Measurements from ENCODE around the gene CCDC8. TPM values are rescaled to one million over a fixed set of nuclear protein-coding genes. Genes with fewer than 3 reads are reported as not detected.
"Not testable (repeated sequence)": the region's sequence is repeated elsewhere in the genome, so short reads cannot be mapped to it uniquely, and the experiment has no call there.

The CCDC8 gene
- polyA plus RNA-seq, 1 donor = 80.9 TPM

DNA sequence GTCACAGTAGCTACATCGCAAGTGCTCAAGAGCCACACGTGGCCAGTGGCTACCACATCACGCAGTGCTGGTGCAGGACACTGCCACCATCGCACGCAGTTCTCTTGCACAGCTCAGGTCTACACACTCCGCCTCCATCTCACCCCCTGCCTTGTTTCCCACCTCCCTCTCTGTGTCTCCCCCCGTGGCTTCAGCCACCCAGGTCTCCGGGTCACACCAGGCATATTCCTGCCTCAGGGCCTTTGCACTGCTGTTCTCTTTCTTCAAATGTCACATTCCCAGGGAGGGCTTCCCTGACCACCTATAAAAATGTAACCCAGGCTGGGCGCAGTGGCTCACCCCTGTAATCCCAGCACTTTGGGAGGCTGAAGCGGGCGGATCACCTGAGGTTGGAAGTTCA lies 10.6 kb downstream of the CCDC8 start:
- DNase-seq = no peak

DNA sequence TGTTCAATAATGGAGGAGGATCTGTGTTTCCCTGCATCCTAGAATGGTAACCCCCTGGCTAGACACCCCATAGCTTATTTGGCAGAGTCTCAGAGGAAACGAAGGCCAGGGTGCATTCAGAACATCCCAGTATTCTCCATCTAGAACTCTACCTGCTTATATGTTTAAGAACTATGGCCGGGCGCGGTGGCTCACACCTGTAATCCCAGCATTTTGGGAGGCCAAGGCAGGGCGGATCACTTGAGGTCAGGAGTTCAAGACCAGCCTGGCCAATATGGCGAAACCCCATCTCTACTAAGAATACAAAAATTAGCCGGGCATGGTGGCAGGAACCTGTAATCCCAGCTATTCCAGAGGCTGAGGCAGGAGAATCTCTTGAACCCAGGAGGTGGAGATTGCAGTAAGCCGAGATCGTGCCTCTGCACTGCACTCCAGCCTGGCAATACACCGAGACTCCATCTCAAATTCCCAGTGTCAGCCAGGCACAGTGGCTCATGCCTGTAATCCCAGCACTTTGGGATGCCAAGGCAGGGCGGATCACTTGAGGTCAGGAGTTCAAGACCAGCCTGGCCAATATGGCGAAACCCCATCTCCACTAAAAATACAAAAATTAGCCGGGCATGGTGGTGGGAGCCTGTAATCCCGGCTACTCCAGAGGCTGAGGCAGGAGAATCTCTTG lies 15.4 kb downstream of the CCDC8 start:
- not testable (repeated sequence) for DNase-seq

DNA sequence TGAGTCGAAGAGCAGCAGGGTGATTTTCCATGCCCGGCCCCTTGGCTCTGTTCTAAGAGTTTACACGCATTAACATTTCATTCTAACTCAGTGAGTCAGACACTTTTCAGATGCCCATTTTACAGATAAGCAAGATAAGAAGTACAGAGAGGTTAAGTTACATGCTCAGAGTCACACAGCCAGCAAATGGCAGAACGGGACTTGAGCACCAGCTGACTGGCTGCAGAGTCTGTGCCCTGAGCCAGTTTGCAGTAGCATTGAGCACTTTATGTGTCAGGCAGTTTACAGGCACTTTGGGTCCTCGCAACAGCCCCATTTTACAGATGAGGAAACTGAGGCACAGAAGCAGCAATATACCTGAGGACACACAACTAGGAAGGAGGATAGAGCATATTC lies 19.0 kb downstream of the CCDC8 start:
- DNase-seq = no peak

DNA sequence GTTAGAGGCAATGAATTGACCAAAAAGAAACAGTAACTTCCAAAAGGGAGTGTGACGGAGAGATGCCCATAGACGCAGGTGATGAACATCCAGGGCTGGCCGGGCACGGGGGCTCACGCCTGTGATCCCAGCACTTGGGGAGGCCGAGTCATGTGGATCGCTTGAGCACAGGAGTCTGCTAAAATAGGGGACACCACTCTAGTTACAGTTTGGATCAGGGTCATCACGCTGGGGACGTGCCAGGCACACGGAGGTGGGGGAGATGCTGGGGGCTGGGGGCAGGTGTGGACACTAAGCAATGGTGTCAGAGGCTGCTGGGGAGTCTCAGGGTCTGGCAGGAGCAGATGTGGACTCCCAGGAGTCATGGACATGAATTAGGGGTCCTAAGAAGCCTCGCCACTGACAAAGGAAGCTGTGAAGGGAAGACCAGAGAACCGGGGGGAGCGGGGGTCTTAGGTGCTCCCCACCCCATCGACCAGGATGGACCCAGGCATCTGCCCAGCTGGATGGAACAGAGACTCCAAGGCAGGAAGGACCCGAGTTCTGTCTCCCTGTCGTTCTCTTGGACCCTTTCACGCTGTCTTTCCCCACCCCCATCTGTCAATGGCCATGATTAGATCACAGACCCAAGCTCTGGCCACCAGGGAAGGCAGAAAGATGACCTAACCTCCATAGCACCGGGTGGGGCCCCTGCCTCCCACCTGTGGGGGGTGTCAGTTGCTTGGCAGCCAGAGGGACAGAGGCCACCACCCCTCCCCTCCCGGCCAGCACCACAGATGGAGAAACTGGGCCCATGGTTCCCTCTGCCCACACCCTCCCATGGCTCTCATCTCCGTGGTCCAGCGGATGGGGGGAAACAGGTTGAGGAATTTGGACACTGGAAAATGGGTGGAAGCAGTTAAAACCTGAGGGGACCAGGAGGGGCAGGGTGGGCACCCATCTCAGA lies 19.6 kb downstream of the CCDC8 start:
- no peak for DNase-seq

DNA sequence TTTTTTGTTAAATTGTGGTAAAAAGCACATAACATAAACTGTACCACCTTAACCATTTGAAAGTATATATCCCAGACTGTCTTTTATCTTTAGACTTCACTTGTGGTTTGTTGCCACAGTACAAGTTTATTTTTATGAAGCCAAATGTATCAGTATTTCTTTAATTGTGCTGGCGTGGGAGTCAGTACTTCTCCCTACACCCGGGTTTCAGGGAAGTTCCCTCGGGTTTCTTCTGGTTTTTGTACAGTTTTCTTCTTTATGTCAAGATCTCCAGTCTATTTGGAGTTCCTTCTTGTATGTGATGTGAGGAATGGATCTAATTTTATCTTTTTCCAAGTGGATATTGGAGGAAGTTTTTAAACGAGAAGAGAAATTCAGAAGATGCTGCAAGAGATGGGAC lies 20.5 kb downstream of the CCDC8 start:
- no peak for DNase-seq

DNA sequence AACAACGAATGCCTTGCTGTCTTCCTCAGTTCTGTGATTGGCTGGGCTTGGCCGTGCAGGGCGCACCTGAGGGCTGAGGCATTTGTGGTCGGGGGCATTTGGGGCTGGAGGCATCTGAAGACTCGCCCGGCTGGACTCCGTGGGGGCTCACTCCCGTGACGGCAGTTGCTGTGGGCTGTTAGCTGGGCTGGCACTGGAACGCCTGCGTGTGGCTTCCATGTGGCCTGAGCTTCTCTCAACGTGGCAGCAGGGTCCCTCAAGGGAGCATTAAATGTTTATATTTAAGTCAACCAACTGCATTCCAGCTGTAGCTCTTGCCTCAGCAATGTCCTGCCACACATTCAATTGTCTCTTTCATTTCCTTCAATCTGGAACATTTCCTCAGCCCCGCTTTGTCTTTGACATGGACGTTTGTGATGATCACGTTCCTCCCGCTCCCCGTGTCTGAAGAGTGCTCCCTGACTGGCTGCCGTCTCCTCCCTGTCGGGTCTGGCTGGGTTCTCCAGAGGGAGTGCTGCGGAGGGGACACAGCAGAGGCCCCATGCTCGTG lies 21.0 kb downstream of the CCDC8 start:
- DNase-seq = no peak

DNA sequence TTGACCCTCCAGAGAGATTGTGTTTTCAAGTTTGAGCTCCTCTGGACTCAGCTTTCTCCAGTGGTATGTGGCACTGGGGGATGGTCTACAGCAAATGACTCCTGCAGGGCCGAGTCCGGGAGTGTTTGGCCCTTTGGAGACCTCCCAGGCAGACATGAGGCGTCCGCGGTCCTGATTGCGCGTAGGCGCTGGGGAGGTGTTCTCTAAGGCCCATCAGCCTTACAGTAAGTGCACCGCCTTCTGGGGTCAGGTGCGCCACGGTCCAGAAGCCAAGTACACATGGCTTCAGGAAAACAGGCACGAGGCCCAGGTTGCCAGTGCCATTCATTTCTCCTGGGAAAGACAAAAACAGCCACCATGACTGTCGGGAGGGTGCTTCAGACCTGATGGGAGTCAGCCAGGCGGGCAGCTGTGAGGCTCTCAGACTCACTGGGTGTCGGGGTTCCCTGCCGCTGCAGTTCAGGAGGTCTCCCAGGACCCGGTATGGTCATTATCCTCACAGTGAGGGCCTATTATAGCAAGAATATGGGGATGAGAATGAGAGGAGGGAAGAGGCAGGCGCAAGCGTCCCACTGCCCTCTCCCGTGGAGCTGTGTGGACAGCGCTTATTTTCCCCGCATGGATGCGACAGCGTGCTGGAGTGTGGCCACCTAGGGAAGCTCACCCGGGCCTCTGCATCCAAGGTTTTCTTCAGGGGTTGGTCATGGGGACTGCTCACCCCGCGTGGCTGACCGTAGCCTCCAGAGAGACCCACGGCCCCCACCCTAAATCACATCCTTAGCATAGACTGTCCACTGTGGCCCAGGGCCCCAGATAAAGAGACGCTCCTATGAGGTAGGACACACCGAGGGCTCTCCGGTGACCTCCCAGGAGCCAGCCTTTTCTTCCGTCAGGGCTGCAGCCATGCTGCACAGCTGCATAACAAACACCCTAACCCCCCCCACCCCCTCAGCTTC lies 21.8 kb downstream of the CCDC8 start:
- no peak for DNase-seq

DNA sequence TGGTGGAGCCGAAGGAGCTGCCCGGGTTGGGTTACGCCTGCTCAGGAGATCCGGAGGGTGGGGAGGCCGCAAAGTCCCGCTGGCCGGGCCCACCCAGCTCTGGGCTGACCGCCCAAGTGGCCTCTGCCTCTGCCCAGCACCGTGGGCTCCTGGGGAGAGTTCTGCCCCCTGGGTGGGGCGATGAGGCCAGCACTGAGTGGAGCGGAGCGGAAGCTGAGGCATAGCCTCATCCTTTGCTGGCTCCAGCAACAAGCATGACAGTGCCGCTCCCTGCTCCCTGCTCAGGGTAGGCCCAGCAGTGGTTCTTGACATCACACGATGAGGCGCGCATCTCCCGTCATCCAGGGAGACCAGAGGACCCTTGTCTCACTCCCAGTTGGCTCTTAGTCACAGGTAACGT lies 22.5 kb downstream of the CCDC8 start:
- DNase-seq = no peak

DNA sequence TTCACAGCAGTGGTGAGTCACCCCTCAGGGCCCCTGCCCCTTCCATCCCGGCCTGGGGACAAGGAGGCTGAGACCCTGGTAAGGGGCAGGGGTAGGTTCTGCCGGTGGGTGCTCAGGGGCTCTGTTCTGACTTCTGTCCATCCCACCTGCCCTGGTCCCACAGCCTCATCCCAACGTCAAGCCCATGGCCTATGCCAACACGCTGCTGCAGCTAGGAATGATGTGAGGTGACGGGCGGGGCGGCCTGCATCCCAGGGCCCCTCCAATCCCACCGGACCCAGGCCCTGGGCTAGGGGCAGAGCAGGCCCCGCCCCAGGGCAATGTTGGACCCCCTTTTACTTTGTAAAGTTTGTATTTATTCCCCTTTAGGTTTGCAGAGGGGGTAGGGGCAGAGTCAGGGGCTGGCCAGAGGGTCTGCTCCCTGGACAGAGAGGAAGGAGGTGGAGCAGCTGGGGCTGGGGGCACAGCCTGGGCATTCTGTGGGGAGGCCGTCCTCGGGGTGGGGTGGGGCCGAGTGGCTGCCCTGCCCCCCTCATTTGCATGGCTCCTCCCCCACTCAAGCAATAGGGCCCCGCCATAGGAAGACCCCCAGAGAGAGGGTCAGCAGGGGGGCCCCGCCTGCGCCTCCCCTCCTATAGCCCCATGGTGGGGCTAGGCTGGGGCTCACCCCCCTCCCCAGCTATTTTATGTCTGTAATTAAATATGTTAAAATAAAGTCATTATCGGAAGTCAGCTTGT lies 23.1 kb downstream of the CCDC8 start:
- no peak for DNase-seq

DNA sequence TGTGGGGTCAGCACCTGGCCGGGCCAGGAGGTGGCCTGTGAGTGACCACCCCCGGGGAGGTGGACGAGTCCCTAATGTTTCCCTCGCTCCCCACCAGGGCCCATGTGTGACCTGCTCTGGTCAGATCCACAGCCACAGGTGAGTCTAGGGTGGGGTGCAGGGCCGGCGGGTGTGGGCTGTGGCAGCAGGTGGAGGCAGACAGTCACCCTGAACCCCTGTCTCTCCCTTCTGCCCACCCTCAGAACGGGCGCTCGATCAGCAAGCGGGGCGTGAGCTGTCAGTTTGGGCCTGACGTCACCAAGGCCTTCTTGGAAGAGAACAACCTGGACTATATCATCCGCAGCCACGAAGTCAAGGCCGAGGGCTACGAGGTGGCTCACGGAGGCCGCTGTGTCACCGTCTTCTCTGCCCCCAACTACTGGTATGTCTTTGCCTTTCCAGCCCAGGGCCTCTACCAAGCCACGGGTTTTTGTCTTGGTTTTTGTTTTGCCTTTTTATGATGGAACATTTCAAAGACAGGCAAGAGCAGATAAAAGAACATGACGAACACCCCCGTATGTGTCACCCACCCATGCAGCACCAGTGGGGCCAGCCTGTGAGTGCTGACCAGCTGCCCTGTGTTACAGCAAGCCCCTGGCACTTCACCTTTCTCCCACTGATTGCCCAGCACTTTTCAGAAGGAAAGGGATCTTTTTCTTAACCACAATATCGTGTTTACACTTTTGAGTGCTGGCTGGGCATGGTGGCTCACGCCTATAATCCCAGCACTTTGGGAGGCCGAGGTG lies 24.9 kb downstream of the CCDC8 start:
- no peak for DNase-seq

DNA sequence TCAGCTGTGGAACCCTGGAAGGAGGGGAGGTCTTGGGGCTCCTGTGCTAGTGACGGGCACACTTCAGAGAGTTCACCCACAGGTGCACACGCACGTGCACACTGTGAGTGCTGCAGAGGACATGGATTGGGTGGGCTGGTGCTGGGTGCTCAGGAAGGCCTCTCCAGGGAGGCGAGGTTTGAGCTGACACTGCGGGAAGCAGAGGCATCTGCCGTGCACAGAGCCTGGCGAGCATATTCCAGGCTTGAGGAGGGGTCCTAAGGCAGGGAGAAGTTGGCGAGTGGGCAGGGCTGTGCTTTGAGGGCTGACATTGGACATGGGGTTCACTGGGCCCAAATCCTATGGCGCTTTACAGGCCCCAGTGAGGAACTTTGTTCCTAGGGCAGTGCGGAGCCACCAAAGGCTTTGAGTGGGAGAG lies 25.6 kb downstream of the CCDC8 start:
- DNase-seq = no peak

DNA sequence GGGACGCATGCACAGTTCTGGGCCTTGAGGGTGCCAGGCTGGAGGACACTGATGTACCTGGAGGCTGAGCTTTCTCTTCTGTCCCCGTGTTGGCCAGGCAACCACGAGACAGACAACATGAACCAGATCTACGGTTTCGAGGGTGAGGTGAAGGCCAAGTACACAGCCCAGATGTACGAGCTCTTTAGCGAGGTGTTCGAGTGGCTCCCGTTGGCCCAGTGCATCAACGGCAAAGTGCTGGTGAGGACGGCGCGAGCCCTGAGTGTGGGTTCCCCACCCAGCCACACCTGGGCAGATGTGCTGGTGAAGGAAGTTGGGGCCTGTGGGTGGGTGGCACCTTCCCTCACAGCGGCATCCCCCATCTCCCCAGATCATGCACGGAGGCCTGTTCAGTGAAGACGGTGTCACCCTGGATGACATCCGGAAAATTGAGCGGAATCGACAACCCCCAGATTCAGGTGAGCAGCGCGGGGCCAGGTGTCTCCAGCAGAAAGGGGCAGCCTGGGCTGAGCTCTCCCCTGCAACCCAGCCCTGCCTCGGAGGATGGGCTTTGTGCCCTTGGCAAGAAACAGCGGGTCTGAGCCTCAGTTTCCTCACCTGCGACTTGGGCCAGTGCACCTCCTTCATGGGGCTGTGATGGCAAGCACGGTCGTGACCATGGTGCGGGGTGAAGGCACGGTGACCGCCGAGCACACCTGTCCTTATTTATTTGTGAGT lies 26.2 kb downstream of the CCDC8 start:
- DNase-seq = no peak

DNA sequence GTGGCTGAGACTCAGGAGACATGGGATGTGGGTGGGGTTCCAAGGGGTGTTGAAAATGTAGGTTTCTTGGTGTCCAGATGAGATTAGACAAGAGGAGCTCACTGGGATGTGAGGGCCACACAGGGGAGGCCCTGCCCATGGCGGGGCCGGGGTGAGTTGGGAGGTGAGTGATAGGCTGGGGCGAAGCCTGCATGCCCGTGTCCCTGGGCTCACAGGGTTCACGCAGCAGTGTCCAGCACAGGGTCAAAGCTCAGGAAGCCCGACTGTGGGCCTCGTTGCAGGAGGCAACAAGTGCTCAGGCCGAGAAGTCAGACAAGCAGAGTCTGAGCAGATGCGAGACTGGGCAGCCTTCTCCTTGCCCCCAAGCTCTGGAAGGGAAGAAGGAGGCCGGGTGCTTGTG lies 27.2 kb downstream of the CCDC8 start:
- no peak for DNase-seq

DNA sequence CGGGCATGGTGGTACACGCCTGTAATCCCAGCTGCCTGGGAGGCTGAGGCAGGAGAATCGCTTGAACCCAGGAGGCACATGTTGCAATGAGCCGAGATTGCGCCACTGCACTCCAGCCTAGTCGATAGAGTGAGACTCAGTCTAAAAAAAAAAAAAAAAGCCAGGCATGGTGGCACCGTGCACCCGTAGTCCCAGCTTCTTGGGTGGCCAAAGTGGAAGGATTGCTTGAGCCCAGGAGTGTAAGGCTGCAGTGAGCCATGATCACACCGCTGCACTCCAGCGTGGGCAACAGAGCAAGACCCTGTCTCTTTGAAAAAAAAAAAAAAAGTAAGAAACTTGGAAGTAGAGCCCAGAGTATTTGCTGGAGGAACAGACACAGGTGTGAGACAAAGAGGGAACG lies 27.7 kb downstream of the CCDC8 start:
- no peak for DNase-seq

DNA sequence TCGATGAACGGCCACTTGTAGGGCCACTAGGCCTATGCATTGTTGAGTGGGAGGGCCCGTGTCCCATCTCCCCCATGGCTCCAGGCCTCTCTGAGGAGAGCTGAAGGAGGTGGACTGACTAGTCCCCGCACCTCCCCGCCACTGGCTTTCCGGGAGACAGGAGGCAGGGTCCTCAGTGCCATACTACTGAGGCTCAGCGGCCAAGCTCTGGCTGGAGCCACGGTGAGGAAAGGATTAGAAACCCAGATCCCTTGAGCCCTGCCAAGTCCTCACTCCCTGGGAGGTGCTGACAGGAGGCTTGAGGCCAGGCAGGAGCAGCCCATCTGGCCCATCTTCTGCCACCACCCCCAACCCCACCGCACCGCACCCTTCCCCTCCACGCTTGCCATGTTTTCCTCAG lies 29.0 kb downstream of the CCDC8 start:
- no peak for DNase-seq

DNA sequence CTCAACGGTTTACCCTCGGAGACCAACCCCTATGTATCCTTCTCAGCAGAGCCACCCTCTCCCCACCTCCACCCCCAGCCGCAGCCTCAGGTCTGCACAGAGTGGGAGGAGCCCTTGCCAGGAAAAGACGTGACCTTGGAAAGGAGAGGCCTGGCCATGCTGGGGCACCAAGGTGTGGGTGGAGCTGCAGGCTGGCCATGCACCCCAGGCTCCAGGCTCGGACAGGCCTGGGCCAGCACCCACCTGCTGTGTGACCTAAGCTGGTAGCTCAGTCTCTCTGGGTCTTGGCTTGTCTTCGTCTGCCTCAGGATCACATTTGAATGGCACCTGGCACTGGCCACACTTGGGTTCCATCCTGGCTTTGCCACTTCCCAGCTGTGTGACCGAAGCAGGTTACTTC lies 29.5 kb downstream of the CCDC8 start:
- no peak for DNase-seq

DNA sequence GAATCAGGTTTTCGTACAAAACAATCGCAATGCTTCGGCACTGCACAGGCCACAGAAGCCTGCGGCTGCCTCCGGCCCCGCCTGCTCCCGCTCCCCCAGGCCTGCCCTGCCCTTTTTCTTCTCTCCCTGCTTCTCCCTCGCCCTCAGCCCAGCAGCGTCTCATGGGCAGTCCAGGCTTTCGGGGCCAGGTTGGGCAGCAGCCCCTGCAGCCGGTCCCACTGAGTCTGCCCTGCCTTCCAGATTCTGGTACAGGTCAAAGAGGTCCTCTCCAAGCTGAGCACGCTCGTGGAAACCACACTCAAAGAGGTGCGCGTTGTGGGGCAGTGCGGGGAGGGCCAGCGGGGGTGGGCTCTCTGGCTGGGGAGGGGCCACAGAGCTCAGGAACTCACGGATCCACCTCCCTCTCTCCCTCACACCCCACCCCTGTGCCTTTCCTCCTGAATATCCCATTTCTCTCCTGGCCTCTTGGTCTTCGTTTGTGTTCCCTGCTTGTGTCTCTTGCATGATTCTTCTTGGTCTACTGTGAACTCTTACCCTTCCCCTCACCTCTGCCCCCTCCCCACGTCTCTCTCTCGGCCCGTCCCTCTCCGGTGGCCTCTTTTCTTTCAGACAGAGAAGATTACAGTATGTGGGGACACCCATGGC lies 30.1 kb downstream of the CCDC8 start:
- DNase-seq = no peak

DNA sequence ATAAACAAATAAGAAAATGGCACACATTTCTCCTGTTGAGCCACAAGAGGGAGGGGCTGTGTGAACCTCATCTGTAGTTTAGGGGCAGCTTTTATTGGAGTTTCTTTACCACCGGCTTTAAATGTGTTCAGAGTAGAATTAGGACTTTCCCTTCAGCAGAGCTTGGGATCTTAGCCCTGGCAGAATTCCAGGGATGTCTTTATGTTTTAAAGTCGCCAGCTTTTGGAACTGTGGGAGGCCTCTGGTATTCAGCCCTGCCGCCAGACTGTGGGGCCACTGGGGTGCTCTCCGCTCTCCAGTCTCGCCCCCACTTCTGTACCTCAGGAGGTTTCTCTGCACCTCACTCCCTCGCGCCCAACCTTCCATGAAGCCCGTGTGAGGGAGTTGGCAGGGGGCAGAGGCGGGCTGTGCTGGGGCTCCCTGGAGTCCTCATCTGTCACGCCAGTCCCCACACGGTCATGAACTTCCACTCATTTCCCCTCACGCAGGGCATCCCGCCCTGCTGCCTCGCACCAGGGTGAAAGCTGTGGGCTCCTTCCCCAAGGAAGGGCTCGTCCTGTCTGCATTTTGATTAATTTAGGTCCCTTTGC lies 31.5 kb downstream of the CCDC8 start:
- no peak for DNase-seq

DNA sequence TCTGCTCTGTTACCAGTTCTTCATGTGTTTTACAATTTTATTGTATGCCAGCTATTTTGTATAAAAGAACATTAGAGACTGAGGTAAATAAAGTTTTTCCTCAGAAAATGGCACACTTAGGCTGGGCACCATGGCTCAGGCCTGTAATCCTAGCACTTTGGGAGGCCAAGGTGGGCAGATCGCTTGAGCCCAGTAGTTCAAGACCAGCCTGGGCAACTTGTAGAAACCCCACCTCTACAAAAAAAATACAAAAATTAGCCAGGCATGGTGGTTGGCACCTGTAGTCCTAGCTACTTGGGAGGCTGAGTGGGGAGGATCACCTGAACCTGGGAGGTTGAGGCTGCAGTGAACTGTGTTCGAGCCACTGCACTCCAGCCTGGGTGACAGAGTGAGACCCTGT lies 32.0 kb downstream of the CCDC8 start:
- DNase-seq = no peak
